Neural progenitor cell (in vitro differentiated cells): ENCODE measurements around the gene HMCN1. TPM values are rescaled to one million over a fixed set of nuclear protein-coding genes. Genes with fewer than 3 reads are reported as not detected.

Experiments
- DNase-seq: peaks from one replicate; pipeline ENCODE4 v3.0.0-alpha.2; 2016; ENCODE audit warnings: low spot score
- H2AFZ ChIP-seq: fragments of 200-600 bp; sonication (generic); replicated peaks from 2 replicates; pipeline ENCODE4 v1.6.1; 2016; ENCODE audit warnings: antibody characterized with exemption
- H3F3A ChIP-seq: fragments of 200-600 bp; sonication (generic); 2 replicates; pipeline ENCODE4 v1.6.1; 2016; ENCODE audit warnings: antibody characterized with exemption, low read depth
- H3K27ac ChIP-seq: fragments of 200-600 bp; sonication (generic); 2 replicates; pipeline ENCODE4 v1.5.1; 2016; ENCODE audit warnings: mild to moderate bottlenecking
- H3K27me3 ChIP-seq: fragments of 200-600 bp; sonication (generic); 2 replicates; pipeline ENCODE4 v1.6.1; 2016; ENCODE audit warnings: mild to moderate bottlenecking, moderate library complexity
- H3K36me3 ChIP-seq: fragments of 200-600 bp; sonication (generic); 2 replicates; pipeline ENCODE4 v1.5.1; 2016
- H3K4me1 ChIP-seq: fragments of 200-600 bp; sonication (generic); 2 replicates; pipeline ENCODE4 v1.6.1; 2016; ENCODE audit warnings: mixed run types
- H3K4me2 ChIP-seq: fragments of 200-600 bp; sonication (generic); 2 replicates; pipeline ENCODE4 v1.6.1; 2016
- H3K4me3 ChIP-seq: fragments of 200-600 bp; sonication (generic); 2 replicates; pipeline ENCODE4 v1.5.1; 2016
- H3K79me2 ChIP-seq: fragments of 200-600 bp; sonication (generic); 2 replicates; pipeline ENCODE4 v1.6.1; 2016; ENCODE audit warnings: low read depth
- H3K9ac ChIP-seq: fragments of 200-600 bp; sonication (generic); 2 replicates; pipeline ENCODE4 v1.6.1; 2016
- H3K9me3 ChIP-seq: fragments of 200-600 bp; sonication (generic); 2 replicates; pipeline ENCODE4 v1.5.1; 2016; ENCODE audit warnings: low read depth
- H4K20me1 ChIP-seq: fragments of 200-600 bp; sonication (generic); 2 replicates; pipeline ENCODE4 v1.6.1; 2016; ENCODE audit warnings: low read depth
- H3K27ac Mint-ChIP-seq: 3 replicates; pipeline ENCODE4 v1.8.0; 2021; ENCODE audit warnings: mixed read lengths
- H3K27me3 Mint-ChIP-seq: 2 replicates; pipeline ENCODE4 v1.8.0; 2022; ENCODE audit warnings: low read depth, mild to moderate bottlenecking, inconsistent platforms, moderate library complexity, mixed read lengths; ENCODE audit not compliant: insufficient read depth
- H3K36me3 Mint-ChIP-seq: 3 replicates; pipeline ENCODE4 v1.8.0; 2021; ENCODE audit warnings: mixed read lengths
- H3K4me1 Mint-ChIP-seq: 3 replicates; pipeline ENCODE4 v1.8.0; 2021; ENCODE audit warnings: mixed read lengths
- H3K4me3 Mint-ChIP-seq: 3 replicates; pipeline ENCODE4 v1.8.0; 2021; ENCODE audit warnings: mild to moderate bottlenecking, moderate library complexity, mixed read lengths
- H3K9me3 Mint-ChIP-seq: 3 replicates; pipeline ENCODE4 v1.8.0; 2020; ENCODE audit warnings: mixed read lengths
- EZH2 ChIP-seq: fragments of 200-600 bp; sonication (generic); IDR thresholded peaks from 2 replicates; pipeline ENCODE4 v1.6.1; 2017; ENCODE audit warnings: antibody characterized with exemption, mild to moderate bottlenecking, moderate library complexity
- EZH2phosphoT487 ChIP-seq: fragments of 200-600 bp; sonication (generic); IDR thresholded peaks from 2 replicates; pipeline ENCODE4 v1.6.1; 2017; ENCODE audit warnings: antibody characterized with exemption
- total RNA-seq: library from RNA; depleted of rRNA; stranded (reverse); fragments of >200 nt; gene quantifications from 2 replicates; pipeline ENCODE4 v1.2.3, GENCODE V29; 2015; ENCODE audit warnings: low replicate concordance
- TF ChIP-seq, protein P1 (sequence below): fragments of 200-600 bp; sonication (generic); IDR thresholded peaks from 2 replicates; pipeline ENCODE4 v1.5.1; 2017; ENCODE audit warnings: antibody characterized with exemption, mild to moderate bottlenecking

The HMCN1 gene
- total RNA-seq, 1 donor from 2014 or later = 26.4 TPM

- peaks cover 7% of the 10 kb centered on the region for H3K36me3 Mint-ChIP-seq
- H3K36me3 ChIP-seq = no peaks in the 10 kb centered on the region
- no peaks in the 10 kb centered on the region for H3K79me2 ChIP-seq
- no peaks in the 10 kb centered on the region for H3K9me3 ChIP-seq
- DNase-seq = no peak
- no peak overlapping the region for H3K4me2 ChIP-seq
- no peak overlapping the region for H3K4me3 ChIP-seq
- H3F3A ChIP-seq = no peaks in the 10 kb centered on the region
- TF ChIP-seq EZH2phosphoT487 (no peak), EZH2 (no peak)
- TF ChIP-seq, protein P1, sequence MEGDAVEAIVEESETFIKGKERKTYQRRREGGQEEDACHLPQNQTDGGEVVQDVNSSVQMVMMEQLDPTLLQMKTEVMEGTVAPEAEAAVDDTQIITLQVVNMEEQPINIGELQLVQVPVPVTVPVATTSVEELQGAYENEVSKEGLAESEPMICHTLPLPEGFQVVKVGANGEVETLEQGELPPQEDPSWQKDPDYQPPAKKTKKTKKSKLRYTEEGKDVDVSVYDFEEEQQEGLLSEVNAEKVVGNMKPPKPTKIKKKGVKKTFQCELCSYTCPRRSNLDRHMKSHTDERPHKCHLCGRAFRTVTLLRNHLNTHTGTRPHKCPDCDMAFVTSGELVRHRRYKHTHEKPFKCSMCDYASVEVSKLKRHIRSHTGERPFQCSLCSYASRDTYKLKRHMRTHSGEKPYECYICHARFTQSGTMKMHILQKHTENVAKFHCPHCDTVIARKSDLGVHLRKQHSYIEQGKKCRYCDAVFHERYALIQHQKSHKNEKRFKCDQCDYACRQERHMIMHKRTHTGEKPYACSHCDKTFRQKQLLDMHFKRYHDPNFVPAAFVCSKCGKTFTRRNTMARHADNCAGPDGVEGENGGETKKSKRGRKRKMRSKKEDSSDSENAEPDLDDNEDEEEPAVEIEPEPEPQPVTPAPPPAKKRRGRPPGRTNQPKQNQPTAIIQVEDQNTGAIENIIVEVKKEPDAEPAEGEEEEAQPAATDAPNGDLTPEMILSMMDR = no peak
- no peak overlapping the region for H3K27ac ChIP-seq
- H3K9me3 Mint-ChIP-seq = peaks cover 14% of the 10 kb centered on the region
- no peaks in the 10 kb centered on the region for H4K20me1 ChIP-seq
- H3K27me3 ChIP-seq = no peaks in the 10 kb centered on the region
- no peak overlapping the region for H3K9ac ChIP-seq
- H3K27ac Mint-ChIP-seq = no peak overlapping the region
- H3K27me3 Mint-ChIP-seq = no peaks in the 10 kb centered on the region
- H3K4me1 Mint-ChIP-seq = no peaks in the 10 kb centered on the region
- no peak overlapping the region for H3K4me3 Mint-ChIP-seq
- H2AFZ ChIP-seq = no peak overlapping the region
- no peaks in the 10 kb centered on the region for H3K4me1 ChIP-seq
Measured at GRCh38 chr1:186164773-186165172, 430.6 kb downstream of the HMCN1 start.

- peaks cover 14% of the 10 kb centered on the region for H3K9me3 Mint-ChIP-seq
- Histone ChIP-seq H3K36me3 (no peaks in the 10 kb centered on the region), H2AFZ (no peak overlapping the region), H3K9ac (no peak overlapping the region), H3K4me2 (no peak overlapping the region), H3K4me3 (no peak overlapping the region), H3K79me2 (no peaks in the 10 kb centered on the region), H3K27me3 (no peaks in the 10 kb centered on the region), H3K27ac (no peak overlapping the region), H3F3A (no peaks in the 10 kb centered on the region), H3K9me3 (no peaks in the 10 kb centered on the region), H4K20me1 (no peaks in the 10 kb centered on the region), H3K4me1 (no peaks in the 10 kb centered on the region)
- no peak overlapping the region for H3K27ac Mint-ChIP-seq
- no peak overlapping the region for H3K4me3 Mint-ChIP-seq
- TF ChIP-seq, protein P1 = no peak
- TF ChIP-seq EZH2 = no peak
- no peak for TF ChIP-seq EZH2phosphoT487
- peaks cover 7% of the 10 kb centered on the region for H3K36me3 Mint-ChIP-seq
- DNase-seq = no peak
- H3K27me3 Mint-ChIP-seq = no peaks in the 10 kb centered on the region
- H3K4me1 Mint-ChIP-seq = no peaks in the 10 kb centered on the region
Measured at GRCh38 chr1:186165303-186165702, 431.1 kb downstream of the HMCN1 start.

GRCh38 chr1:186167096-186167668 lies 433.0 kb downstream of the HMCN1 start:
- H3K9me3 Mint-ChIP-seq = peaks cover 8% of the 10 kb centered on the region

More at GRCh38 chr1:186167096-186167668, 433.0 kb downstream of the HMCN1 start:
- H2AFZ ChIP-seq = no peak overlapping the region
- no peak overlapping the region for H3K9ac ChIP-seq
- Mint-ChIP-seq H3K27me3 (no peaks in the 10 kb centered on the region), H3K4me1 (no peaks in the 10 kb centered on the region), H3K4me3 (no peak overlapping the region), H3K27ac (no peak overlapping the region), H3K36me3 (peaks cover 7% of the 10 kb centered on the region)
- TF ChIP-seq EZH2 = no peak
- TF ChIP-seq EZH2phosphoT487 = no peak
- TF ChIP-seq, protein P1 = no peak
- H4K20me1 ChIP-seq = no peaks in the 10 kb centered on the region
- H3K4me2 ChIP-seq = no peak overlapping the region
- no peaks in the 10 kb centered on the region for H3K4me1 ChIP-seq
- no peaks in the 10 kb centered on the region for H3F3A ChIP-seq
- no peaks in the 10 kb centered on the region for H3K27me3 ChIP-seq
- no peak overlapping the region for H3K27ac ChIP-seq
- no peak for DNase-seq
- H3K9me3 ChIP-seq = no peaks in the 10 kb centered on the region
- no peaks in the 10 kb centered on the region for H3K79me2 ChIP-seq
- H3K36me3 ChIP-seq = no peaks in the 10 kb centered on the region
- H3K4me3 ChIP-seq = no peak overlapping the region
